ENCODE data around the gene TOR2A. TPM values are rescaled to one million over a fixed set of nuclear protein-coding genes. Genes with fewer than 3 reads are reported as not detected.

Gene TOR2A
- total and polyA plus RNA-seq, 2 experiments from 2014 or later: 20.6 to 22.8 TPM

DNA sequence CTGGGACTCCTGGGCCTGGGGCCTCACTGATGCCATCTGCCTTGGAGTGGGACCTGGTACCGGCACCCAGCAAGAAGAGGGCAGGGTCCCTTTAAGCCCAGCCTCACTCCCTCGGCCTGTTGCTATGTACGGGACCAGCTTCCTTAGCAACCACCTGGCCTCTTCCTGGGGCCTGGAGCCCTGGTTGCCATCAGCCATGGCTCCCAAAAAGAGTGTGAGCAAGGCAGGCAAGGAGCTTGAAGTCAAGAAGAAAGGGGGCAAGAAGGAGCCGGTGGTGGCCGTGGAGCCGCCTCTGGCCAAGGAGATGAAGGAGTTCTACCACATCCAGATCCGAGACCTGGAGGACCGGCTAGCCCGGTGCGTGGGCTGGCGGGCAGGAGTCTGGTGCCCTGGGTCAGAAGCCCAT is 28.3 kb downstream of the TOR2A start, which contains the start of gene CFAP157:
Gene CFAP157, plus strand, starts transcription at position 153 of the 406 bp plus-strand sequence. Its CDS starts 44 bp downstream, at position 197.
- no peaks in the 10 kb centered on the region for H3K27me3 ChIP-seq
- no peak within 1 kb of the TSS for H3K4me3 ChIP-seq
- no peaks in the 10 kb centered on the region for H3K9me3 ChIP-seq (ENCODE audit: low read depth)
- no peaks in the 10 kb centered on the region for H3K36me3 ChIP-seq
- no peak within 1 kb of the TSS for H3K27ac ChIP-seq
- TF ChIP-seq, protein P1, sequence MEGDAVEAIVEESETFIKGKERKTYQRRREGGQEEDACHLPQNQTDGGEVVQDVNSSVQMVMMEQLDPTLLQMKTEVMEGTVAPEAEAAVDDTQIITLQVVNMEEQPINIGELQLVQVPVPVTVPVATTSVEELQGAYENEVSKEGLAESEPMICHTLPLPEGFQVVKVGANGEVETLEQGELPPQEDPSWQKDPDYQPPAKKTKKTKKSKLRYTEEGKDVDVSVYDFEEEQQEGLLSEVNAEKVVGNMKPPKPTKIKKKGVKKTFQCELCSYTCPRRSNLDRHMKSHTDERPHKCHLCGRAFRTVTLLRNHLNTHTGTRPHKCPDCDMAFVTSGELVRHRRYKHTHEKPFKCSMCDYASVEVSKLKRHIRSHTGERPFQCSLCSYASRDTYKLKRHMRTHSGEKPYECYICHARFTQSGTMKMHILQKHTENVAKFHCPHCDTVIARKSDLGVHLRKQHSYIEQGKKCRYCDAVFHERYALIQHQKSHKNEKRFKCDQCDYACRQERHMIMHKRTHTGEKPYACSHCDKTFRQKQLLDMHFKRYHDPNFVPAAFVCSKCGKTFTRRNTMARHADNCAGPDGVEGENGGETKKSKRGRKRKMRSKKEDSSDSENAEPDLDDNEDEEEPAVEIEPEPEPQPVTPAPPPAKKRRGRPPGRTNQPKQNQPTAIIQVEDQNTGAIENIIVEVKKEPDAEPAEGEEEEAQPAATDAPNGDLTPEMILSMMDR (IDR thresholded peaks at IDR 0.05; ENCODE audit: low read depth, low read length): no peak
- DNase-seq (ENCODE audit: low read depth in 1 of 2, low spot score in 1 of 2): peak; percentile 30 to 34
- peaks cover 5% of the 10 kb centered on the region for H3K4me1 ChIP-seq (ENCODE audit: low read depth)

DNA sequence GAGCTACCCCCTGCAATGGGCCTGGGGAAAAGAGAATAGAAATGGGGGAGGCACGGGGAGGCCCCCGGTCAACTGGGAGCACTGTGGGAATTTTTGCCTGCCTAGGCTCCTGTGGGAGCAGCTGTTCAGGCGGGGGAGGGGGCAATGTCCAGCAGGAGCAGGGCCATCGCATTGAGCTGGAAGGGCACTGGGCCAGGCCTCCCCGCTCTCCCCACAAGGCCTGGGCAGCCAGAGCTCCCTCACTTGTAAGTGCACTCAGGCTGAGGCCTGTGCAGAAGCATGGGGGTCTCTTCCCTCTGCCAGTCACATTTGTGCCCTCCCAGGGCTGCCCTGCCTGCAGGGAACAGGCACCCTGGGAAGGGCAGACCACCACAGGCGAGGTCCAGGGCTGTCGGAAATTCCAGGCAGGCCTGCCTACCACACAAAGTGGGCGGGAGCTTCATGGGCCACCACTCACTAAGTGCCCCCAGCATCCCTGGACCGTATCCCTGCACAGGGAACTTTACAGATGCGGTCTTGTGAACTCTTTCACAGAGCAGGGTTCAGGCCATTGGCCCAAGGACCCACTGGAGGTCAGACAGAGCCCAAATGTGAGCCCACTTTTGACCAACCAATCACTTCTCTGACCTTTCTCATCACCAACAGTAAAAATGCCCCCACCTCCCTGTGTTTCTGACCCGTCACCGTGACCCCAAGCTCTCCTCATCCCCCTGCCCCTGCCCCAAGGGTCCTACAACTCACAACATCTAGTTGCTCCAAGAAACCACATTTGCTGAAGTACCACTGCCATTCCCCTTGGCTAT is 29.3 kb downstream of the TOR2A start:
- no peaks in the 10 kb centered on the region for H3K27me3 ChIP-seq
- TF ChIP-seq, protein P1 (IDR thresholded peaks at IDR 0.05; ENCODE audit: low read depth, low read length): no peak
- no peak overlapping the region for H3K27ac ChIP-seq
- H3K9me3 ChIP-seq (ENCODE audit: low read depth): no peaks in the 10 kb centered on the region
- no peaks in the 10 kb centered on the region for H3K36me3 ChIP-seq
- H3K4me1 ChIP-seq (ENCODE audit: low read depth): no peaks in the 10 kb centered on the region
- H3K4me3 ChIP-seq: no peak overlapping the region
- DNase-seq (ENCODE audit: low read depth in 1 of 2, low spot score in 1 of 2): no peak

DNA sequence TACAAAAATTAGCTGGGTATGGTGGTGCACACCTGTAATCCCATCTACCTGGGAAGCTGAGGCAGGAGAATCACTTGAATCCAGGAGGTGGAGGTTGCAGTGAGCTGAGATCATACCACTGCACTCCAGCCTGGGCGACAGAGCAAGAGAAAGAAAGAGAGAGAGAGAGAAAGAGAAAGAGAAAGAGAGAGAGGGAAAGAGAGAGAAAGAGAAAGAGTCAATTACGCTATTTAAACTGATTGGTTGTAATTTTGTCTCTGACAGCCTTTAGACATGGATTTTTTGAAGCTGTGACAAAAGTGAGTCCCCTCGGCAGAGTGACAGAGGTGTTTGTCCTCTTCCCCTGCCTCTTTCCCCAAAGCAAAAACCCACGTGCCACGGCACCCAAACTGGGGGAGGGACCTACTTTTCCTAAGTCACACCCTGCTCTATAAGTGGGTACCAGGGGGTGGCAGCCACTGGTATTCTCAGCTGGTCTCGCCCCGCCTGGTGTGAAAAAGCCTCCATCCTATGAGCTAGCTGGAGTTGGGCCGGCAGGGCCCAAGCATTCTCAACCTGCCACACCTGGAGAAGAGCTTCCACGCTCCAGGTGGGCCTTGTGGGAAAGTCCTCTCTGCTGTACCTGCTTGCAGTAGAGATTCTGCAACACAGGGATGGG is 31.7 kb downstream of the TOR2A start:
- no peaks in the 10 kb centered on the region for H3K4me1 ChIP-seq (ENCODE audit: low read depth)
- DNase-seq (ENCODE audit: low read depth in 1 of 2, low spot score in 1 of 2): no peak
- TF ChIP-seq, protein P1 (IDR thresholded peaks at IDR 0.05; ENCODE audit: low read depth, low read length): no peak
- no peaks in the 10 kb centered on the region for H3K9me3 ChIP-seq (ENCODE audit: low read depth)
- H3K36me3 ChIP-seq: no peaks in the 10 kb centered on the region
- no peaks in the 10 kb centered on the region for H3K27me3 ChIP-seq
- no peak overlapping the region for H3K27ac ChIP-seq
- H3K4me3 ChIP-seq: no peak overlapping the region

DNA sequence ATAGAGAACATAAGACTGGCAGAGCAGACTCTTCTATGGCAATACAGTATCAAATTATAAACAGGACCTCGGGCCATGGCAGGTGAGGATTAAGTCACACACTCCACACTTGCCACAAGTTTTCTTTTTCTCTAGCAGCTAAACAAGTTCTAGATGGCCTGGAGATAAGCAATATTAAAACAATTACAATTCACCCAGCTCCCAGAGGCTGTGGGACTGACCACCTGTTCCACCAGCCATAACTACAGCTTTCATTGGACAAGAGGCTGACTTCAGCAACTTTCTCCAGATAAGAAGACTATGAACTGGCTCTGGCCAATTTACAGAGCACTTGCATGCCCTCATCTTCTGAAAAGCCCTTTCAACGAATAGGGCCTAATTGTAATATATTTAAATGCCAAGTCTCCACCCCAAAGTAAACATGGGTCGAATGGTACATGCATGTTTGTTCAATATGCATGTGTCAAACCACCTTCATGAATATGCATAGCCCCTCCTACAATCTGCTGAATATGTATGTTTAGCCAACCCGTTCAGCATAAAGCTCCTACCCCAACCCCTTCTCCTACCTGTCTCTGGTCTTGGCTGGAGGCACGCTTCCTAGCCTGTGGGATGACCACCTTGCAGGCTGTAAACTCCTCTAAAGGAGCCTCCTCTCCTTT is 34.4 kb downstream of the TOR2A start:
- Histone ChIP-seq H3K27ac (no peak overlapping the region), H3K9me3 (ENCODE audit: low read depth) (no peaks in the 10 kb centered on the region), H3K36me3 (no peaks in the 10 kb centered on the region), H3K4me3 (no peak overlapping the region), H3K27me3 (no peaks in the 10 kb centered on the region), H3K4me1 (ENCODE audit: low read depth) (no peaks in the 10 kb centered on the region)
- TF ChIP-seq, protein P1 (IDR thresholded peaks at IDR 0.05; ENCODE audit: low read depth, low read length): no peak
- DNase-seq (ENCODE audit: low read depth in 1 of 2, low spot score in 1 of 2): no peak

DNA sequence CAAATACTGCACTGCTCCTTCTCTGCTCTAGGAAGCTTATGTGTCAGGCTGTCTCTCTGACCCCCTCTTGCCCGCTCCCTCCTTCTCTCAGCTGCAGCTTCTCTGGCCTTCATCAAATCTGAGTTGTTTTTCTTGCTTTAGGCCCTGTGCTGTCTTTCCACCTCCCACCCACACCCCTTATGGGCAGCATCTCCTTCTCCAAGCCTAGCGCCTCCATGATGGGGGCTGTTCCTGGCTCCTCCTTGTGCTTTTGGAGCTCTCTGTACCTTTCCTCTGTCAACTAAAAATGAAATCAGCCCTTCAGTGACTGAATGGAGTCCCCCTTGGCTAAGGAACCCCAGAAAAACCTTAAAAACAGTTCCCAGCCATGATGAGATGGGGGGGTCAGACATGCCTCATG is 35.0 kb downstream of the TOR2A start:
- Histone ChIP-seq H3K27ac (no peak overlapping the region), H3K27me3 (no peaks in the 10 kb centered on the region), H3K9me3 (ENCODE audit: low read depth) (no peaks in the 10 kb centered on the region), H3K4me3 (no peak overlapping the region), H3K36me3 (no peaks in the 10 kb centered on the region), H3K4me1 (ENCODE audit: low read depth) (no peaks in the 10 kb centered on the region)
- no peak for DNase-seq (ENCODE audit: low read depth in 1 of 2, low spot score in 1 of 2)
- TF ChIP-seq, protein P1 (IDR thresholded peaks at IDR 0.05; ENCODE audit: low read depth, low read length): no peak

Data from cardiac muscle cell (in vitro differentiated cells and primary cell).